Stimulated activated CD4-positive, alpha-beta T cell treated with anti-CD3 and anti-CD28 coated beads, Interleukin-2, amount 100 ng/mL, for 48 hours (primary cell): ENCODE results near the gene CPT2.

Source experiments
- DNase-seq, 2 donors: peaks; one replicate each; pipeline ENCODE4 v3.0.0-alpha.2; 2020

CPT2 gene

GRCh38 chr1:53196485-53197290 is at the start of gene CPT2:
TSS of gene CPT2 (plus strand) at chr1:53196824. CDS start at chr1:53196944, 120 bp downstream.
- peak; percentile 87 to 89 for DNase-seq

DNA sequence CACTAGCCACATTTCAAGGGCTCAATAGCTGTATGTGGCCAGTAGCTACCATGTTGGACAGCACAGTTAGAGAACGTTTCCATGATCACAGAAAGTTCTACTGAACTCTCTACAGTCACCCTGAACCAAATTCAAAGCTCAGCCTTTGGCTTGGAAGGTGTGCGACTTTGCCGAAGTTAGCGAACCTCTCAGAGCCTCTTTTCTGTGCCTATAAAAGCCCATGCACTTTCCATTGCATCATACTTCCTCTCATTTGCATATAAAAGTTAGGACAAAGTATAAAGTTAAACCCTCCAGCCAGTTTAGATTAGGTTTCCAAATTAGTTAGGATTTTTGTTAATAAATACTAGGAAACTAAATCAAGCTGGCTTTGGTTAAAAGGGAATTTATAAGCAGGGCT is 49.5 kb upstream of the CPT2 start:
- DNase-seq, result no peak

DNA sequence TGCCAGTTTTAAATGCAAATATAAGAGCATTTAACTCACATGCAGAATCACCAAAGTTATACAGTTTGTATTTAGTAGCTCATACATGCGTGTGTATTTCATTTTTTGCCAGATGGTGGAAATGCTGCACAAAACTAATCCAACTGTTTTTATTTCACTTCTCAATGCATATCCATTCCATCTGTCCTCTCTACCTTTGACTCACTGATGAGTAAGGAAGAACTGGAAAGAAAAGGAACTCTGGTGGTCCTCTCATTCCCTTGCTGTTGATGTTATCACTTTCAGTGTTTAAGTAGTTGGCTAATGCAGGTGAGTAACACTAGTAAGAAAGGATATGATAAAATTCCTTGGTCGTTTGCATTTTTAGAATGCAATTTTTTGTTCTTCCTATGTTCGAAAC is 48.5 kb upstream of the CPT2 start:
- DNase-seq, result no peak

- no peak for DNase-seq
Observed at GRCh38 chr1:53153752-53154151, 42.9 kb upstream of the CPT2 start.

DNA sequence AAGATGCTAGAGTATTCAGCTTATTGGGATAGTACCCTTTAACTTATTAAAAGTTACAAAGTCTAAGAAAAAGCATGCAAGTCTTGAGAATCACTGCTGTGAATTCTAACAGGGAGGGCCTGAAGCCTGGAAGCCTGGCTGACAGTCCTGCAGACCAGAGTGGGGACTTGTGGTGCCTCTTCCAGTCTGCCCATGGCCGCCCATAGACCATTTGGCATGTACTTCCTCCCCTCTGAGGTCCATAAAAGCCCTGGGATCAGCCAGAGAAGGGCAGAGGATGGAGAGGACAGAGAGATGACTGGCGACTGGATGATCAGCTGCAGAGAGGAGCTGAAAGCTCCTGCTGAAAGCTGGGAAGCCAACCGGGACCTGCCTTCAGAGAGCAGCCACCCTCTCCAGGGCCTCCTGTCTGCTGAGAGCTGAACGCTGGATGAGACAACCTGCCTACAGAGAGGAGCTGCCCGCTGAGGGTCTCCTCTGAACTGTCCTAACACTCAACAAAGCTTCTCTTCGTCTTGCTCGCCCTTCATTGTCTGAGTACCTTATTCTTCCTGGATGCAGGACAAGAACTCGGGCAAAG is 41.7 kb upstream of the CPT2 start:
- DNase-seq, result no peak

- no peak for DNase-seq
Observed at GRCh38 chr1:53155534-53155933, 41.1 kb upstream of the CPT2 start.

DNA sequence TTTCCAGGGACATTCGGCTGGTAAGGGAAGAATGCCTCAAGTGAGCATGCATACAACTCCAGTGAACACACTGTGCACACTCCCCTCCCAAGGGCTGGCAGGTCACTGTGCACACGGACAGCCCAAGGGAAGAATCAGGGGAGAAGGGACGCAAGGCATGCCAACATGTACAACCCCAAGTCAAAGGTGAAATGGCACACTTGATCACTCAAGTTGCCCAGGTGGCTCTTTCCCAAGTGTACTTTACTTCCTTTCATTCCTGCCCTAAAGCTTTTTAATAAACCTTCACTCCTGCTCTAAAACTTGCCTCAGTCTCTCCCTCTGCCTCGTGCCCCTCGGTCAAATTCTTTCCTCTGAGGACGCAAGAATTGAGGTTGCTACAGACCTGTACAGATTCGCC is 40.7 kb upstream of the CPT2 start:
- no peak for DNase-seq

- no peak for DNase-seq
Observed at GRCh38 chr1:53156783-53157182, 39.8 kb upstream of the CPT2 start.

GRCh38 chr1:53158900-53159299 is 37.7 kb upstream of the CPT2 start:
- DNase-seq, result no peak

DNA sequence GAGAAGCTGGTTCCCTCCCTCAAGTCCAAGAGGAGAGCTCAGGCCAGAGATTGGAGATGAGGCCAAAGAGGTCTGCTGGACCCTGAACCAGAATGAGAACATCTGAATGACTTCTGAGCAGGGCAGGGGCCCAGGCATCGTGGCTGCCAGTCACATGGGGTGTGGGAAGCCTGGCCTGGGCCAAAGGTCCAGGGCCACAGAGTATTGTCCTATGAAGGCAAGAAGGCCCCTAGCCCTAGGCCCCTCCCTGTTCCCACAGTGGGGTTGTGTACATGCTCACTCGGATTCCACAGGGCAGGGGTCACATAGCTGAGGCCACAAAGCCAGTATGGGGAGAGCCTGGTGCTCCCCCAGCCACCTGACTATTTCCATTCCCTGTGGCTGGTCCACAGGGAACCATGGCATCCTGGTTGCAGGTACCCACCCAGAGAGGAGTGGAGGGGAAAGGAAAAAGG is 35.7 kb upstream of the CPT2 start:
- DNase-seq, result no peak

- no peak for DNase-seq
Observed at GRCh38 chr1:53162621-53163020, 34.0 kb upstream of the CPT2 start.

DNA sequence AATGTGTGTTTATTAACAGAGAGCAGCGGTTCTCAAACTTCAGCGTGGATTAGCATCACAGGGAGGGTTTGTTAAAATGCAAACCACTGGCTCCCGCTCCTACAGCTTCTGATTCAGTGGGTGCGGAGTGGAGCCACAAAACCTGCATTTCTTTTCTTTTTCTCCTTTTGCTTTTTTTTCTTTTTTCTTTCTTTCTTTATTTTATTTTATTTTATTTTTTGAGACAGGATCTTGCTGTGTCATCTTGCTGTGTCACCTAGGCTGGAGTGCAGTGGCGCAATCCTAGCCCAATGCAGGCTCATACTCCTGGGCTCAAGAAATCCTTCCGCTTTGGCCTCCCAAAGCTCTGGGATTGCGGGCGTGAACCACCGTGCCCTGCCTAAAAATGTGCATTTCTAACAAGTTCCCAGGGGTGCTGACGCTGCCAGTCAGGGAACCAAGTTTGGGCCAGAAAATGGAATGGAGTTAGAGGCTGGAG is 33.3 kb upstream of the CPT2 start:
- DNase-seq, result no peak

- no peak for DNase-seq
Observed at GRCh38 chr1:53165408-53165961, 31.1 kb upstream of the CPT2 start.

DNA sequence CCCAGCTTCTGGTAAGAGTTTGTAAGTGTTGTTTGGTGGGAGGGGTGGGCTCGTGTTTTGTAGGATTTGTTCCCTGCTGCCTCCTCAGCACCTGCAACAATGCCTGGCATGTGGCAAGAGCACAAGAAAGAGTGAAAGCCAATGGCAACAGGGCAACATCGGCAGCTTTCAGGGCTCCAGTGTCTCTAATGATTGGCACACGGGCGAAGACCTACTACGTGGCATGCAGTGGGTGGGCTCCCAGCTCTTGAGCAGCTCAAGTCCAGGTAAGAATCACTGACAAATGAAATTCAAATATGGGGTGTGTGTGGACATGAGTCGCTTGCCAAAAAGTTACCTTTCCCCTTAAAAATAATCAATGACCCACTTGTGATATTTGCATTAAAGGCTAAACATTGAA is 30.3 kb upstream of the CPT2 start:
- DNase-seq, result no peak

- no peak for DNase-seq
Observed at GRCh38 chr1:53166912-53167311, 29.7 kb upstream of the CPT2 start.

DNA sequence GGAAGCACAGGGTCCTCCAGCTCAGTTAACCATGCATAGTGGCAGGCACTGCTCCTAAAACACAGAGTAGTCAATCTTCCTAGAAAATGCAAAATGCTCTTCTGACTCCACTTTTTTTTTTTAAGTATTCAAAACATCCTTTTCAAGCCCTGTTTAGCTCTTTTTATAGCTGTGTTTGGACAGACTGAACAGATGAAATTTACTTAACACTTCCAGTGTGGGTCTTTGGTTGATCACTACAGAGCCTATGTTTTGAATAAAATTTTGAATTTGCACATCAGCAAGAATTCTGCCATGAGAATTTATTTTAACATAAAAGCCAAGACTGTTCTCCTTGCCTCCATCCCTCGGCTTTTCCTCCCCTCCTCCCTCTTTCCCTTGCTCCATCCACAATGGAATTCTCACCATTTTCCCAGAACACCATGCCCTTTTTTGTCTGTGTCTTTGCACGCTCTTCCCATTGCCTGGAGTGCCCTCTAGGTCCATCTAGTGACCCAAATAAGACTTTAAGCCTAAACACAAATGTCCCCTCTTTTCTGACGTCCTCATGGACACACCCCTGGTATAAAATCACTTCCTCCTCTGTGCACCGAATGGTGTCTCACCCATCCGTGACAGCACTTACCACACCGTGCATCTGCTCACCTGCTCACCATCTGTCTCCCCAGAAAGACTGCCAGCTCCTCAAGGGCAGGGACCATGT is 24.0 kb upstream of the CPT2 start:
- DNase-seq, result no peak

- DNase-seq, result no peak
Observed at GRCh38 chr1:53174971-53175913, 21.4 kb upstream of the CPT2 start.

DNA sequence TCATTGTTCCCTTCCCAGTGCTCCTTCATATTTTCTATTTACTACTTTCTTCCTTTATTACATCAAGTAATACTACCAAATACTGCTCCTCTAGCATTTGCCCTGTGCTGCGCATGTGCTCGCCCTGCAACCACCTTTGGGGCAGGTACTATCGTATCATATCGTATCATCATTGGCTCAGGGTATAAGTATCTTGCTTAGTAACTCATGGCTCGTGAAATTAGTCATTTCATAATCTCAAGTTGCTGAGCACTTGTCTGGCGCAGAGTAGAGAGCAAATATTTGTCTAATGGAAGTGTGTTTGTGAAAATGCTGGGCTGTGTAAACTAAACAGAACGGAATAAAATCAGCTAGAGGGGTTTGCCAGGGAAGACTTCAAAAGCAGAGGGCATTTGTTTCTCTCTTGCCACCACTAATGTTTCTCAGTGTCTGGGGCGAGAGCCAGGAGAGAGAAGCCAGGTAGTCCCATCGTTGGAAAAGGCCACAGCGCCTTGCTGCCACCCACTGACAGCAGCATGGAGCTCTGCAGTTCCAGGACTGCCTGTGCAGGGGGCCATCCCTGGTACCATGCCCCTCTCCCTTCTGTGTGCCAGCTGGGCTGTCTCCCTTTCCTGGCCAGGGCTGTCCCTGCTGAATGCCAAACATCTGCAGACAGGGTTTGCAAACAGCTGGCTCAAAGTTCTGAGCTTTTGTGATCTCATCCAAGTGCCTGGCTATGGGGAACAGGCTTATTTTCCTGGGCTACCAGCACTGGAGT is 20.0 kb upstream of the CPT2 start:
- no peak for DNase-seq

DNA sequence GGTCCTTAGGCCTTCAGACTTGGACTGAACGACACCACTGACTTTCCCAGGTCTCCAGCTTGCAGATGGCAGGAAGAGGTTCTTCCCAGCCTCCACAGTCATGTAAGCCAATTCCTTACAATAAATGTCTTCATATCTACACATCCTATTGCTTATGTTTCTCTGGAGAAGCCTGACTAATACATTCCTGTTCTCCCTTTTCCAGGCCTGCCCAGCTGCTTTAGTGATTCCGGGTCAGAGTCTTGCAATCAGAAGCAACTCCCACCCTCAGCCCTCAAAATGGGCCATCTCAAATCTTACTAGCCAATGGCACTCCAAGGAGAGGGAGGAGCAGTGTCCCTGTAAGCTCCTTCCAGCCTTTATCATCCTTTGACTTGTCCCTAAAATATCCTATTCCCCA is 16.4 kb upstream of the CPT2 start:
- DNase-seq, result no peak

GRCh38 chr1:53180951-53181350 is 15.7 kb upstream of the CPT2 start:
- no peak for DNase-seq

DNA sequence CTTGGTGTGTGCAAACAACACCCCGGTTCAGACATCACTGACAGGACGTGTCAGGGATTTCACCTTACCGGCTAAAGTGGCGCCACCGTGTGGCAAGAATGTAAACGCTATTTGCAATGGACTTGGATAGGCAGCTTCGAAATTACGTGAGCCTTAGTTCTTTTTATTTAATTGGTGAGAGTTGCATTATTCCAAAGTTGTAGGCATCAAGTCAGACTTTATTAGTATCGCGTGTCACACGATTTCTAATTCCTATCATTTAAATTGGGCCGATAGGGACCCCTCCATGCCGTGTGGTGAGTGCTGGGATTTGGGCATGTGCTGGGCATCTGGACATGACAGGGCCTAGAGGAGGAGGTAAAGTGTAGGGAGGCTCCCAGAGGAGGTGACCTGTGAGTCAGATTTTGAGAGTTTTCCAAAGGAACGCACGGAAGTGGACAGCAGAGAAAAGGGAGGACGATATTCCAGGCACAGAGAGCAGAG is 14.5 kb upstream of the CPT2 start:
- peak; percentile 85 for DNase-seq

DNA sequence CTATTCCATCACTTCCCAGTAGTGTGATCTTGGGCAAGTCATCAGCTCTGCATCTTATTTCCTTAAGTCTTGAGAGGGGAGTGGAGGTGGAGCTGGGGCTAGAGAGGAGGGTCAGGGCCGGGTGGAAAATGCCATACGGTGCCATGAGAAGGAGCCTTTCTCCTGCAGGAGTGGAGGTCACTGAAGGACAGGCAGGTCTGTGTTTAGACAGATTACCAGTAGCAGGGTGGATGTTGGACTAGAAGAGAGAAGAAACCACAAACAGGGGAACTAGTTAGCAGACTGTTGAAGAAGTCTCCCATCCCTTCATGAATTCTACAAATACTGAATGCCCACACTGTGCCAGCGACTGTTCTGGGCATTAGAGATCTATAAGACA is 13.9 kb upstream of the CPT2 start:
- no peak for DNase-seq
